ENCODE results near the gene MTG2.

DNA sequence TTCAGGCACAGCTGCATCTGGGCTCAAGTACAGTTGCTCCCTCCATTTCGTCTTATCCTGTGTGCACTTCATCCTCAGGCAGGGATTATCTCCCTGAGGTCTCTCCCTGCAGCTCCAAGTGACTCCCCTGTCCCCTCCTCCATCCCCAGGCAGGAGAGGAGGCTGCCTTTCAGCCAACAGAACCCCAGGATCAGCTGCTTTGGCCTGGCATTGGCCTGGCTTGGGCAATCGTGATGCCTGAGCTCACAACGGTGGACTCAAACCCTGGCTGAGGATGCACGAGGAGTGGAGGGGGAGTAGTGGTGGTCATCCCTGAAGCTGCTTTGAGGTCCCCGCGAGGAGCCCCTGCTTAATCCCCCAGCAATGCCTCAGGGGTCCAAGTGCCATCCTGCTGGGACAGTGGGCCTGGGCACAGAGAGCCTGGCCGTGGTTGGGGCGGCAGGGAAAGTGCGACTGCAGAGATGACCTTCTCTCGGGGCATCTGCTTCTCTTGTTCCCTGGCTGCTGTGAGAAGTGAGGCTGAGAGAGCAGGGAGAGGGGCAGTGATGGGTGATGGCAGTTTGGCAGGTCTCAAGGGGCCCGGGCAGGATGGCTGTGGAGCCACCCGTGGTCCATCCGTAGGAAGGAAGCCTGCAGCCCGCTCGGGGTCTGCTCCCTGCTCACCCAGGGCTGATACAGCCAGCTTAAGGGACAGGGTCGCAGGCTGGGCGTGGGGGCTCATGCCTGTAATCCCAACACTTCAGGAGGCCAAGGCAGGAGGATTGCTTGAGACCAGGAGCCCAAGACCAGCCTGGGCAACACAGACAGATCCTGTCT lies 43.2 kb downstream of the MTG2 start:
- no peak for TF ChIP-seq FOS (IDR thresholded peaks at IDR 0.05; ENCODE audit: borderline replicate concordance, extremely low read depth, insufficient read length)
- TF ChIP-seq BRCA1 (IDR thresholded peaks at IDR 0.05; ENCODE audit: low read depth, low read length) = no peak
- TF ChIP-seq, protein P1, sequence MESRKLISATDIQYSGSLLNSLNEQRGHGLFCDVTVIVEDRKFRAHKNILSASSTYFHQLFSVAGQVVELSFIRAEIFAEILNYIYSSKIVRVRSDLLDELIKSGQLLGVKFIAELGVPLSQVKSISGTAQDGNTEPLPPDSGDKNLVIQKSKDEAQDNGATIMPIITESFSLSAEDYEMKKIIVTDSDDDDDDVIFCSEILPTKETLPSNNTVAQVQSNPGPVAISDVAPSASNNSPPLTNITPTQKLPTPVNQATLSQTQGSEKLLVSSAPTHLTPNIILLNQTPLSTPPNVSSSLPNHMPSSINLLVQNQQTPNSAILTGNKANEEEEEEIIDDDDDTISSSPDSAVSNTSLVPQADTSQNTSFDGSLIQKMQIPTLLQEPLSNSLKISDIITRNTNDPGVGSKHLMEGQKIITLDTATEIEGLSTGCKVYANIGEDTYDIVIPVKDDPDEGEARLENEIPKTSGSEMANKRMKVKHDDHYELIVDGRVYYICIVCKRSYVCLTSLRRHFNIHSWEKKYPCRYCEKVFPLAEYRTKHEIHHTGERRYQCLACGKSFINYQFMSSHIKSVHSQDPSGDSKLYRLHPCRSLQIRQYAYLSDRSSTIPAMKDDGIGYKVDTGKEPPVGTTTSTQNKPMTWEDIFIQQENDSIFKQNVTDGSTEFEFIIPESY (IDR thresholded peaks at IDR 0.05) = no peak
- no peak for TF ChIP-seq TAF1 (IDR thresholded peaks at IDR 0.05; ENCODE audit: borderline replicate concordance, low read depth, low read length)
- no peak for TF ChIP-seq FOXM1 (IDR thresholded peaks at IDR 0.05; ENCODE audit: low read depth, low read length)

Data from GM12878 (cell line).